ENCODE data around the gene PBXIP1.

PBXIP1 gene

GRCh38 chr1:154983776-154984466, 28.0 kb upstream of the PBXIP1 start:
- Histone ChIP-seq H3K4me3 (ENCODE audit: low read length) (peak overlapping the region; percentile 84), H3K9me2 (replicated peaks; ENCODE audit: control insufficient read depth, low read length) (no peaks in the 10 kb centered on the region), H3K36me3 (ENCODE audit: control insufficient read depth, low read length) (peaks cover 57% of the 10 kb centered on the region), H3K27ac (ENCODE audit: low read depth, low read length) (peak overlapping the region; percentile 35), H3K4me2 (ENCODE audit: low read length) (peak overlapping the region; percentile 80), H3F3A (ENCODE audit: control insufficient read depth, insufficient read depth) (peaks cover 9% of the 10 kb centered on the region), H4K20me1 (ENCODE audit: control insufficient read depth, insufficient read depth, low read depth, low read length) (peaks cover 9% of the 10 kb centered on the region; the same call in 1 of the 2 replicates), H3K79me2 (ENCODE audit: control insufficient read depth, low read length) (peaks cover 88% of the 10 kb centered on the region), H3K4me1 (ENCODE audit: control insufficient read depth, low read length) (peaks cover 25% of the 10 kb centered on the region), H3K27me3 (ENCODE audit: control insufficient read depth, low read length) (no peaks in the 10 kb centered on the region), H3K9me3 (ENCODE audit: control insufficient read depth, insufficient read depth, low read length) (no peaks in the 10 kb centered on the region)
- TF ChIP-seq EZH2phosphoT487 (IDR thresholded peaks at IDR 0.05; ENCODE audit: borderline replicate concordance, low read length) (no peak), CTCF (IDR thresholded peaks at IDR 0.05; ENCODE audit: low read depth, low read length, poor library complexity, severe bottlenecking) (no peak)

DNA sequence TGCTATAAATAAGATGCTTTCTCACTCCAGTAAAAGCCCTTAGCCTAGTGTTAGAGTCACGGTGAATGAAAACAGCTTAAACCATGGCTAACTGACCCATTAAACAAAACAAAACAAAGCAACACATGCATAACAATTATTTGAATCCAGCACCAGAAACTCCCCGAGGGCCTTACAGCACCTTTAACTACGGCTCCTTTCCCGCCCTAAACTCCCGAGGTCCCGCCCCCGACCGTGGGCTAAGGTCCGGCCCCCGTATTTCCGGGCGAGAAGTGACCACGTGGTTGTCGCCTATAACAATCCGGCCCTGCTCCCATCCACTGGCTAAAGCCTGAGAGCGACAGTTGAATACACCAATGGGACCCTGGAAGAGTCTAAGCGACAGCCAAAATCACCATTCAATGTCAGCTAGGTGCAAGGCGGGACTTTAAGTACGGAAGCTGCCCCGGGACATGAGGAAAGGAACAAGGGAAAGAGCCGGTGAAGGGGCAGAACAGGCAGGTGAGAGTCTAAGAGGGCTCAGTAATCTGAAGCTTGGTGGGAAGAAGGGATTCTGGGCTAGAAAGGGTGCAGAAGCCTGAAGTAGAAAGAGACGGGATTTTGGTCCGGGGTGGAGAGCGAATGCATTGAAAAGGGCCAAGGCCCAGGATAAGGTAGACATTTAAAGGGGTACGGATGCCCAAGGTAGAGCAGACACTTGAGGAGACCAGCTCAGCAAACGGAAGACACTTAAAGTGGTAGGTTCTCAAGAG, 27.2 kb upstream of the PBXIP1 start, which contains the start of gene FLAD1:
Gene FLAD1 (plus strand): TSS at position 448 of the 752 bp plus-strand sequence. CDS start 351 bp downstream, outside the sequence.
- Histone ChIP-seq H3K27me3 (ENCODE audit: control insufficient read depth, low read length) (no peaks in the 10 kb centered on the region), H3K4me2 (ENCODE audit: low read length) (peak within 1 kb of the TSS; percentile 80), H4K20me1 (ENCODE audit: control insufficient read depth, insufficient read depth, low read depth, low read length) (peaks cover 3% of the 10 kb centered on the region; the same call in 1 of the 2 replicates), H3F3A (ENCODE audit: control insufficient read depth, insufficient read depth) (peaks cover 12% of the 10 kb centered on the region), H3K36me3 (ENCODE audit: control insufficient read depth, low read length) (peaks cover 55% of the 10 kb centered on the region), H3K4me3 (ENCODE audit: low read length) (peak within 1 kb of the TSS; percentile 84), H3K9me2 (replicated peaks; ENCODE audit: control insufficient read depth, low read length) (no peaks in the 10 kb centered on the region), H3K4me1 (ENCODE audit: control insufficient read depth, low read length) (peaks cover 28% of the 10 kb centered on the region), H3K79me2 (ENCODE audit: control insufficient read depth, low read length) (peaks cover 85% of the 10 kb centered on the region), H3K9me3 (ENCODE audit: control insufficient read depth, insufficient read depth, low read length) (no peaks in the 10 kb centered on the region), H3K27ac (ENCODE audit: low read depth, low read length) (peak within 1 kb of the TSS; percentile 69)
- TF ChIP-seq CTCF (IDR thresholded peaks at IDR 0.05; ENCODE audit: low read depth, low read length, poor library complexity, severe bottlenecking) (no peak), EZH2phosphoT487 (IDR thresholded peaks at IDR 0.05; ENCODE audit: borderline replicate concordance, low read length) (no peak)

DNA sequence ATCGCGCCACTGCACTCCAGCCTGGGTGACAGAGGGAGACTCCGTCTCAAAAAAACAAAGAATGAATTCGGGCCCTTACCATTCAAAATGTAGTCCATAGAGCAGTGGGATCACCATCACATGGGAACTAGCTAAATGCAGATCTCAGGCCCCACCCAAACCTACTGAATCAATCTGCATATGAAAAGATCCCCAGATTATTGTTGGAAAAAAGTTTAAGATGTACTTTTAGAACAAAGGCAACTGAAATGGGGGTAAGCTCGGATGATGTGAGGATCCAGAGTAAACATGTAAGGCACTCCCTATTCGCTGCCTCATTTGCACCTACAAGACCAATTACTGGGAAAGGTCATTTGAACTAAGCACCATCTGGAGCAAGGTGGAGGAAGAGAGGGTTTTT, 26.4 kb upstream of the PBXIP1 start:
- peaks cover 55% of the 10 kb centered on the region for H3K36me3 ChIP-seq (ENCODE audit: control insufficient read depth, low read length)
- H4K20me1 ChIP-seq (ENCODE audit: control insufficient read depth, insufficient read depth, low read depth, low read length): no peaks in the 10 kb centered on the region
- H3F3A ChIP-seq (ENCODE audit: control insufficient read depth, insufficient read depth): peaks cover 20% of the 10 kb centered on the region
- H3K4me1 ChIP-seq (ENCODE audit: control insufficient read depth, low read length): peaks cover 35% of the 10 kb centered on the region
- no peaks in the 10 kb centered on the region for H3K27me3 ChIP-seq (ENCODE audit: control insufficient read depth, low read length)
- H3K79me2 ChIP-seq (ENCODE audit: control insufficient read depth, low read length): peaks cover 85% of the 10 kb centered on the region
- H3K4me2 ChIP-seq (ENCODE audit: low read length): peak overlapping the region; percentile 80
- H3K27ac ChIP-seq (ENCODE audit: low read depth, low read length): peak overlapping the region; percentile 69
- no peaks in the 10 kb centered on the region for H3K9me2 ChIP-seq (replicated peaks; ENCODE audit: control insufficient read depth, low read length)
- H3K9me3 ChIP-seq (ENCODE audit: control insufficient read depth, insufficient read depth, low read length): no peaks in the 10 kb centered on the region
- TF ChIP-seq EZH2phosphoT487 (IDR thresholded peaks at IDR 0.05; ENCODE audit: borderline replicate concordance, low read length): no peak
- TF ChIP-seq CTCF (IDR thresholded peaks at IDR 0.05; ENCODE audit: low read depth, low read length, poor library complexity, severe bottlenecking): no peak
- peak overlapping the region; percentile 84 for H3K4me3 ChIP-seq (ENCODE audit: low read length)

All from DOHH2 (cell line).